GM19372 (cell line): ENCODE measurements around the gene DSCAML1.

ENCODE experiments used
- ATAC-seq: cut with Tn5 transposase; IDR thresholded peaks from one replicate; pipeline ENCODE4 v1.9.1; 2021; ENCODE audit warnings: mild to moderate bottlenecking, low read depth, moderate library complexity; ENCODE audit not compliant: unreplicated experiment

DSCAML1 gene

DNA sequence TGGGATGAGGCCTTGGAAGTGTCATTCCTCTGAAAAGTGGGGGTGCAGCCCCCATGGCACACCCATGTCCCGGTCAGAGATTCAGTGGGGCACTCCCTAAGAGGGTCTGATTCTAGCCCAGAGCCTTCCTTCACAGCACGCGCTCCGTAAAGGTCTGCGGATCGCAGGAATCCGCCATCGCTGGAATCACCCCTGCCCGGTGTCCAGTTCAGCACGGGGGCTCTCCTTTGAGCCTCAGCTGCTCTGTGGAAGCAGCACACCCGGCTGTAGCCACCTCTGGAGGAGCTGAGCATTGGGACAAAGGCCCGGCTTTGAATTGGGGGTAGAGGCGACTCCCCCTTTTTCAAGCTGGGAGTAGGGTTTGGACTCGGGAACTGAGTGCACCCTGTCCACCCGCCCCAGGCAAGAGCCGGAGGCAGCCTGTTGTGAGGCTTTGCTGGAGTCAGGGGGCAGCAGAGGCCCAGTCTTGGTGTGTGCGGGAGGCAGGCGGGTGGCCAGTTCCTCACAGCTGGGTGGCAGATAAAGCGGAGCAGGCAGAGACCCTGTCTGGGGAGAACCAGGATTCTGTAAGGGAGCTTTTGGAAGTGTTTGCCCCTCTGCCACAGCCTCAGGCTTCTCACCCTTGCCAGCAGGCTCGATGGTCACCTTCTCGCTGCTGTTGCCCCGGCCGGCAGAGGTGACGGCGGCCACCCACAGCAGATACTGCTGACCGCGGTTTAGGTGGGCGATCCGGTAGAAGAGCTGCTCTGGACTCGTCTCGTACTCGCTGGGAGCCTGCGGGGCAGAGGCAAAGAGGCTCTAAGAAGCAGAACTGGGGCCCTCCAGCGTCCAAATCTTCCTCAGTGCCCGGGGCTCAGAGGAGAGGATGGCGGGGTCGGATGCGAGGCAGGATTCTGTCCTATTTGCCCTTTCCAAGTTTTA lies 353.5 kb downstream of the DSCAML1 start:
- ATAC-seq = no peak

DNA sequence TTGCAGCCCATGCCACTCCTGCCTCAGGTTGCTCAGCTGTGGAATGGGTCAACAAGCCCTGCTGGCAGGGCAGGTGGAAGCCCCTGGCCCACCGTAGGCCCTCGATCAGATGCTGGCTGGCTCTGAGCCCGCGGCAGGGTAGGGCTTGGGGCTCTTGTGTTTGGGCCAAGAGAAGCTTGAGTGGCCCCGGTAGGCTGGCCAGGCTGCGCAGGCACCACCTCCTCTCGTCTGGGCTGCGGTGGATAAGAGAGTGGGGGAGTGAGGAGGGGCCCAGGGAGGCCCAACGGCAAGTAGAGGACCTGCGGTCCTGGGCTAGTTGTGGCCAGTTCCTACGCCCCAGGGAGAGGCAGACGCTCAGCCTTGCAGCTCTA lies 354.2 kb downstream of the DSCAML1 start:
- no peak for ATAC-seq

DNA sequence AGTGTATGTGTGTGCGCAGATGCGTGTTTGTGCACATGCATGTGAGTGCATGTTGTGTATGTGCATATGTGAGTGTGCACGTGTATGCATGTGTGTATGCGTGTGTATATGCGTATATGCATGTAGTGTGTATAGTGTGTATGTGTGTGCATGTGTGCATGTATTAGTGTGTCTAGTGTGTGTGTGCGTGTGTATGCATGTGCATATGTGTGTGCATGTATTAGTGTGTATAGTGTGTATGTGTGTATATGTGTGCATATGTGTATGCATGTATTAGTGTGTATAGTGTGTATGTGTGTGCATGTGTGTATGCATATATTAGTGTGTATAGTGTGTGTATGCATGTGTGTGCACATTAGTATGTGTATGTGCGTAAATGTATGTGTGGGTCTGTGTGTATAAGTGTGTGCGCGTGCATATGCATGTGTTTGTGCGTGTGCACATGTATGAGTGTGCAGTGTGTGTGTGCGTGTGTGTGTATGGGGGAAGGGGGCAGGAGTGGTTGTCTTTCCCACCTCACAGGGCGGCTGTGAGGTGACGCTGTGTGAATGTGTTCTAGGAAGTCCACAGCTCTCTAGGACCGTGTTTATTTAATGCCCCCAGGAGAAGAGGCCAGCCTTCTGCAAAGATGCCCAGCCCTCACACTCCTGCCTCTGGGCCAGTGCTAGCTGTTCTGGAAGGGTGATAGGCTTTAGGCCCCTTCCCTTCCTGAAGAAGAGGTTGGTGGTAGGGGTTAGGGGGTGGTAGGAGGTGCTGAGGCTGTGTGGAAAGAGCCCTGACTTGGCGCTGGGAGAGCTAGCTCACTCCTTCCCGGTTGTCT lies 354.8 kb downstream of the DSCAML1 start:
- ATAC-seq = no peak

DNA sequence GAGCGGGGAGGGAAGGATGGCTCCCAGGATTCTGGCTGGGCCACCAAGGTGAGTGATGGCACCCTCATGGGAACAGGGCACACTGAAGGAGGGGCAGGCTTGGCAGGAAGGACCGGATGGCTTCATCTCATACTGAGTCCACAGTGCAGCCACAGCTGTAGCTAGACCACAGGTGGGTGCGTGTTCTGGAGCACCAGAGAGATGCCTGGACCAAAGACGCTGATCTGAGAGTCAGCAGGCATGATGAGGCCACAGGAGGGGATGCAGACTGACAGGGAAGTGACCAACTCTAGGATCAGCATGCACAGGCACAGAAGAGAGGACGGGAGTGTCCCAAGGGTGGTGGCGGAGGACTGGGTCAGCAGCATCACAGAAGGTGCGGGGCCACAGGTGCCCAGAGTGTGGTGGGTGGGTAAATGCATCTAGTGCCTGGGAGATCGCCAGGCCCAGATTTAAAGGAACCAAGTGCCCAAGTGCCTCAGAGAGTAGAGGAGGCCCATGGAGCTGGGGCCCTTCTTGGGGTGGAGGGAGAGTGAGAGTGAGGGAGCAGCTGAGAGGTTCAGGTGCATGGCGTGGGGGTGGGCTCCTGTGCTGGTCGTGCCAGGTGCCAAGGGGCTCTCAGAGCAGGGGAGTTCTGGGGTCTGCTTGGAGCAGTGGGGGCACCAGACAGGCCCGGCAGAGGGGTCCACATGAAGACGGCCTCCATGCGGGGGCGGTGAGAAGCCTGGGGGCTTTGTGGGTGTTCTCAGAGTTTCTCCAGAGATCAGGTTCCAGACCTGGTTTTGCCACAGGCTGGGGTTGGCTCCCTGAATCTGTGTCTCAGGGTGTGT lies 355.7 kb downstream of the DSCAML1 start:
- ATAC-seq = no peak

DNA sequence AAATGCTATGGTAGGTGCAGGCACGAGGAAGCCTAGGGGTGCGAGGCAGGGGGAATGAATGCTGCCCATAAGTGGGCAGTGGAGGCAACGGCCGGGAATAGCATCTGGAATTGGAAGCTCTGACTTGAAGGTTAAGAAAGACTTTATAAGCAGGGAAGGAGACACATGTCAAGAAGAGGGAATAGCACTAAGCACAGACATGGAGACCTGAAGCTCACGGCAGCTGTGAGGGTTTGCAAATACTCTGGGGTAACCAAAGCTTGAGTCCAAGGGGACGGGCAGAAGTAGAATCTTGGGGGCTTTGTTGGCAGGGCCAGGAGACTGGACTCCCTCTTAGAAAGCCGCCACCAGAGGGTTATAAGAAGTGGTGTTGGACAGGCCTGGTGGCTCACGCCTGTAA lies 356.8 kb downstream of the DSCAML1 start:
- no peak for ATAC-seq

DNA sequence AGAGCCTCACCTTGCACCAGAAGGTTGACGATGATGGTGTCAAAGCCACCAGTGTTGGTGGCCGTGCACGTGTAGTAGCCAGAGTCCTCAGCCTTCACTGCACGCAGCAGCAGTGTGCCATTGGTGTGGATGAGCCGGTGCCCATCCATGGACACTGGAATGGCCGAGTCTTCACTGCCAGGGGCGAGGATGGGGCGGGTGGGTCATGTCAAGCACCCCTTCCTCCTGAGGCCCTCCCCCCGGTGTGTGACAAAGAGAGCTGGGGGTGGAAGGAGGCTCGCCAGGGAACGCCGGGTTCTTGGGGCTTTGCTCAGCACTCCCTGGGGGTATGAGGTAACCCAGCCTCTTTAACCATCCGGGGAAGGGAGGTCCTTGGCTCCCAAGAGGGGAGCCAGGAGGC lies 357.8 kb downstream of the DSCAML1 start:
- ATAC-seq = no peak

DNA sequence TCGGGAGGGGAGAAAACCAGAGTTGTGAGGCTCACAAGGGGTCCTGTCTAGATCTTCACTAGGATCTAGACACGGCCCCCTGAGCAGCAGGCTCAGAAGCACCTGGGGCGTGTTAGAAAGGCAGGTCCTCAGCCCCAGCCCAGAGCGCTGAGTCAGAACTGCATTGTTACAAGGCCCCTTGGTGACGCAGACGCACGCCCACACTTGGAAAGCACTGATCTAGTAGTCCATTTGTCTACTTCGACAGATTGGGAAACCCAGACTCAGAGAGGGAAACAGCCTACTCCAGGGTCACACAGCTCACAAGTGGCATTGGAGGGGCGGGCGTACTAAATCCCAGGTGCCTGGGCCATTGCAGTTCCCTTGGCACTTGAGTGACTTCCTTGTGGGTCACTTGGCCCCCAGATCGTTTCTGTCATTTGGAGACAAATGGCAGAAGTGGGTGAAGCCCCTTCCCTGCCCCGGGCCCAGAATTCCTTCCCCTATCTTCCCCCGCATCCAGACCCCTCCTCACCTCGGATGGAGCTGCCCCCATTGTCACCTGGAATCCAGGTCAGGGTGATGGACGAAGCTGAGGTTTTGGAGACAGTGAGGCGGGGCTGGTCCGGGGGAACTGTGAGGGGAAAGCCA lies 358.5 kb downstream of the DSCAML1 start:
- no peak for ATAC-seq

DNA sequence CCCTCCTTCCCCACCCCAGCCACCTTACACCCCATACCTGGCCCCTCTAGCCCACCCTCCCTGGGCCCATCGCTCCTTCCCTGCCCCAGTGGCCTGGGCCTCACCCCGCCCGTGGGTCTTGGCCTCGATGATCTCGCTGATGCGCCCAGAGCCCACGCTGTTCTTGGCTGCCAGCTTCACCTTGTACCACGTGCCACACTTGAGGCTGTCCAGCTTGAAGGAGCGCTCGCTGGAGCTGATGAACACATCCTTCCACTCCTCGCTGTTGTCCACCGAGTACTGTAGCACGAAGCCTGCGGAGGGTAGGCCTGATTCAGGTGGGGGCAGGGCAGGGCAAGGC lies 359.3 kb downstream of the DSCAML1 start:
- no peak for ATAC-seq

DNA sequence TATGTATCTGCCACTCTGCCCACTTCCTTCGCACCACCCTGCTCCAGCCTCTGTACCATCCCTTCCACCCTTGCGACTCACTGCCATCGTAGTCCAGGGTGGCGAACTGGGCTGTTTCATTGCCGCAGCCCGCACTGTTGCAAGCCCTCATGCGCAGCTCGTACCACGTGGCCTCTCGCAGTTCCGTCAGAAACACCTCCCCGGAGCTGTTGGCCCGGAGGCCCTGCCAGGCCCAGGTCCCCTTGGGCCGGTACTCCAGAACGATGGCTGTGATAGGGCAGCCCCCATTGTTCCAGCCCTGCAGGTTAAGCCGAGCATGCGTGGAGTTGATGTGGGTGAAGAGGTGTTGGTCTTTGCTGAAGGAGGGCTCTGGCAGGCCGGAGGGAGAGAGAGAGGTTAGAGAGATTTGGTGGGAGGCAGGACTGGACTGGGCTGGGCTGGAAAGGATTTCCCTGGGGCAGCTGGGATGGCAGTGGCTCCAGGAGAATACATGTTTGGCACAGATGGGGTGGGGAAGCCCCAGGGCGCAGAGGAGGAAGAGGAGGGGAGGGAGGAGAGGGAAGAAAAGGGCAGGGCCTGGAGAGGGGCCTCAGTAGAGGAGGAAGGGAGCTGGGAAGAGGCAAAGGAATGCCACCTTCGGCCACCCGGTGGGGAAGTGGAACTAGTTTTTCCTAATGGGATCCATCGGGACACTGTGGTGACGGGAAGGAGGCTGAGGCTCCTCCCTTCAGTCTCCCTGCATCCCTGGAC lies 359.8 kb downstream of the DSCAML1 start:
- ATAC-seq = no peak

DNA sequence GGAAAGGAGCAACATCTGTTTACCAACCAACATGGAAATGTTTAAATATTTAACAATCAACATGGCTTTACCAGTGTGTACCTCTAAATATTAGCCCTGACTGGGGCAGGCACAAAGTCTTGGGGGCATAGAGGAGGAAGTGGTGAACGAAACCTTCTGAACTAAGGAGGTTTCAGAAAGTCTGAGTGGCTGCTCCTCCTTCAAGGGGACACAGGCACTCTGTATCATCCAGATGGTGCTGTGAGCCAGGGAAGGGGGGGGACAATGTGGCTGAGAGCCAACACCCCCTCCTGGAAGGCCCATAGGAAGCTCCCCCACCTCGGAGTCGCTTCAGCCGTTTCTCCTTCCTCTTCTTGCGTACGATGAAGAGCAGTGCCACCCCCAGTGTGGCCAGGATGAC lies 361.7 kb downstream of the DSCAML1 start:
- ATAC-seq = no peak

DNA sequence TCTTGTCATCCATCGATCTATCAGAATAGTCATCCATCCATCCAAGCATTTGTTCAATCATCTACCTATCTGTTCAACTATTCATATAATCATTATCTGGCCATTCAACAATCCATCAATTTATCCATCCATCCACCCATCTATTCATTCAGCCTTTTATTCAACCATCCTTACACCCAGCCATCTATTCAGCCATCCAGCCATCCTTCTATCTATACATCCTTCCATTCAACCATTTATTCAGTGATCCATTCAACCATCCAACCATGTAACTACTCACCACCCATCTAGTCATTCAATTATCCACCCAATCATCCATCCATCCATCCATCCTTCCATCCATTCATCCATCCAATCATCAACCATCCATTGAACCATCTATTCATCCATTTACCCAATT lies 362.5 kb downstream of the DSCAML1 start:
- ATAC-seq = no peak

DNA sequence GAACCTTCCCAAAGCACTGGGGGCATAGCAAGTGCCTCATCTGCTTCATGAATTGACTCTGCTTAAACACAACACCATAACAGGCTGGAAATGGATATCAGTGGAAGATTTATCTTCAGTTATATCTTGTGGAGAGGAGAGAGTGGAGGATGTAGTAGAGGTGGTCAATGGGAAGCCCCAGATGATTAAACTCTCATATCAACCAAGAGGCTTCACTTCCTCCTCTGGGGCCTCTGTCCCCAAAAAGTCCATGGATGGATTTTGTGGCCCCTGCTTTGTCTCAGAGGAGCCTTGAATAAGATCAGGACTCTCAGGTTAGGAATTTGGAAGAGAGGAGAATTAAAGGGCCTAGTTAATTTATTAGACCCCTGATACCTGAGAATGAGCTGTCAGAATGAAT lies 363.3 kb downstream of the DSCAML1 start:
- no peak for ATAC-seq

DNA sequence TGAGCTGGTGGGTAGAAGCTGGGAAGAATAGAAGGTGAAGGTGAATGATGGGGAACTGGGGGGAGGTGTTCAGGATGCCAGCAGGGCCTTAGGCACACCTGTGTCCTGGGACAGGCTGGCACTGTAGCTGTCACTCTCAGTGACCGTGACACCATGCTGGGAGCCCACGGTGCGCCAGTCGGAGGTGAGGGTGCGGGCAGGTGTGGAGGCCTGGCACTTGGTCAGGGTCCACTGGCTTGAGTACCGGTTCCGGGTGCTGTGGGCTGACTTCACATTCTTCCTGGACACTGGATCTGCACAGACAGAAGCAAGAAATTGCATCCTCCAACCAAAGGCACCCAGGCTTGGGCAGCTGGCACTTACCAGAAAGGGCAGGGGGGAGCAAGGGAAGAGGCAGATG lies 365.6 kb downstream of the DSCAML1 start:
- no peak for ATAC-seq

DNA sequence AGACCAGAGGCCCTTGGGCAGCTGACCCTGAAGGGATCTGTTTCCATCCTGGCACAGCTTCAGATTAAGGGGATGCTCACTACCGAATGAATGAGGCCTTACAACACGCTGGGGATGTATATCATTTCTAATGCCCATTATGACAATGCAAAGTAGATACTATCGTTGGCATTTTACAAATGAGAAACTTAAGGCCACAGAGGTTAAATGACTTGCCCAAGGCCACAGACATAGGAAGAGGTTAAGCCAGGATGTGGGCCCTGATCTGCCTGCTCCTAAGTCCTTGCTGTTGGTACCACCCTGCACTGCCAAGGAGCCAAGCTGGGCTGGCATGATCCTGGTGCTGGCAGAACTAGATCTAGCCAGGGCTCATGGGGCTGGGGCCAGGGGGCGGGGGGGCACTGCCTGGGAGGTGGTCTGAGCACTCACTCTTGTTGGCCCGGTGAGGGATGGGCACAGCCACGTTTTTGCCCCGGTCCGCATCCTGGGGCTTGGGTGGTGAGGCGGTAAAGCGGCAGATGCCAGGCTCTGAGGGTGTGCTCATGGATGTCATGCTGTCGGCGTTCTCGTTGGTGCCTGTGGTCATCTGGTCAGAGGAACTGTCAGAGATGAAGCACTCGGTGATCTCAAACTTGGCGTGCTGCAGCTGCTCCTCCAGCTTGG lies 366.6 kb downstream of the DSCAML1 start:
- ATAC-seq = no peak

DNA sequence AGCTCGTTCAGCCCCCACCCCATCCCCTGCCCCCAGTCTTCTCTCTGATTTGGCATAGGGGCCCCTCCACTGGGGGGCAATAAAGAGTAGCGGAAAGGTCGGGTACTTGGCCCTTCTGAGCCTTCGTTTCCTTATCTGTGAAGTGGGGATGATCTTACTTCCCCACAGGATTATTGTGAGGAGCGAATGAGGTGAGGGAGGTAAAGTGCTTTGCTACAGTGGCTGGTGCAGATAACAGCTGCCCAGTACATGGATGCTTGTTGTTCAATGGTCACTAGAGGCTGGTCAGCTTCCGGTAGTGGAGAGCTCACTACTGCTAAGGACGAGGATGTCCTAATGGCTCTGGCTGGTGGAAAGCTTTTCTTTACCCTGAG lies 368.2 kb downstream of the DSCAML1 start:
- no peak for ATAC-seq

DNA sequence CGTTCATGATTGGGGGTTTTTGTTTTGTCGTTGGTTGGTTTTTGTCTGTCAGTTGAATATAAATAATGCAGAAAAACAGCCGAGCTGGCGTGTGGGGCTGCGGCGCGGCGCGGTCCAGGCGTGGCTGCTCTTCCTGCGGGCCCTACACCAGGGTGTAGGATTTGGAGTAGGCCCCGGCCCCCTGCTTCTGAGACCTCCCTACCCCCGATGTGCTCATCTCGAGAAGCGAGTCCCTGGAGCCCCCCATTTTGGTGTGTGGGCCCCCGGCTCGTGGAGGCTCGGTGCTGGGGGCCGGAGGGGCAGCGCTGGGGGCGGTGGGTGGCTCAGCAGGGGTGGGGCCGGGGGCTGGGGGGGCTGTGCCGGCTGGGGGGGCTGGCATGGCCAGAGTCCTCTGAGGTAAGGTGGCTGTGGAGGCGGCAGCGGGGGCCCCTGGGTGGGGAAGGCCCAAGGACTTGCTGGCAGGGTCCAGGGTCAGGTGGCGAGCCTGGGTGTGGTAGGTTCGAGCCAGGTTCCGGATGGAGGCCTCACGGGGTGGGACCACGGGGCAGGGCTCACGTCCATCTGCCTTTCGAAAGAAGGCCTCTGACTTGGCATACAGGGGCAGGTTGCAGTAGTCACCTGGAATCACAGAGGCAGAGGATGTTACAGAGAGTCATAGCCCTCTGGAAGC lies 368.7 kb downstream of the DSCAML1 start:
- ATAC-seq = no peak

DNA sequence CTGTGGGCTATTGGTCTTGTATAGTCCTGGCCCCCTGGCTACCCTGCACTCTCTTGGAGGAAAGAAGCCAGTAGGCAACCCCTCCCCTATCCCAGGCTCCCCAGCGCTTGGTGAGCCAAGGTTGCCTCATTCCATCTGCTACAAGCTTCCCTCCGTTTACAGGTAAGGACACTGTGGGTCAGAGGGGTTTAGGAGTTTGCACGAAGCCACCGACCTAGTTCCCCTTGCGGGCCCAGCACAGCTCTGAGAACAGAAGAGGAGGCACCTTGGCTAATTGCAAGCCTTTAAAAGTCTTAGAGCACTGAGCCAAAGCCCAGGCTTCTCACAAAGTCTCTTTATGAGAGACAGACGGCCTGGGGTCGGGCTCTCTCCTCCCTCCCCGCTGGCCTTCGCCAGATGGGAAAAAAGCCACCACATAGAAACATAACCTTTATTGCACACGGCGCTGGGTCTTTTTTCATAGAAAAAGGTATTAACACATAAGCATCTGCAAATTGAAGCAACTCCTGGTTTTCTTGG lies 369.6 kb downstream of the DSCAML1 start:
- ATAC-seq = no peak

DNA sequence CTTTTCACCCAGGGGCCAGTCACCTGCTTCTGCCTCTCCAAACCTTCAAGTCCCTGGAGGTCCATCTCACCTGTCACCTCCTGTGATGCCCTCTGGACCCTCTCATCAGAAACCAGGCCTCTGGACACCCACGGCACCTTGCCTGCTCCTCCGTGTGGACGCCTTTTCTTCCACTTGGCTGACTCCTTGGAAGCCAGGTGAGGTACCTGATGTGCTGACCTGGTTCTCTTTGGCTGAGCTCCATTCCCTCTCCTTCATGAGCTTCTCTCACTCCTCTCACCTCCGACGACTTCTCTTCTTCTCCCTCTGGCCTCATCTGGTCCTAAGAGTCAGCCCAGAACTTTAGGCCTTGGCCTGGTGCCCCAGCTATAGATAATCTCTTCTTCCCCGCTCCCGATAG lies 370.1 kb downstream of the DSCAML1 start:
- no peak for ATAC-seq

DNA sequence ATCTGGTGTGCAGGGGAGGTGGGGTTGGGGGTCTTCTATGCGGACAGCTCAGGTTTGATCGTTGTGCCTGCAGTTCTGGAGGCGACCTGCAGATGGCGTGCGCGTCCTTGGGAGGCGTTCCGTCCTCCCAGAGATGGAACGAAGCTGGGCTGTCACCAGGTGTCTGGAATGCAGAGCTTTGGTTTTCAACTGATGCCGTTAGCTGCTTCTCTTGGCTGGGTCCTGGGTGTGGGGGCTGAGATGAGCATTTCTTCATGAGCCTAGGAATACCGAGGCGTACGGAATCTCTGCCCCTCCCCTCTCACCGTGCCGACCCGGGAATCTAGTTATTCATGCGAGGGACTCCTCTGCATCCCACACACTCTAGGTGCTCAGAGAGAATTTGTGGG lies 370.7 kb downstream of the DSCAML1 start:
- ATAC-seq = no peak
